B cell (primary cell): Measurements from ENCODE around the gene TLDC2. TPM values are rescaled to one million over a fixed set of nuclear protein-coding genes. Genes with fewer than 3 reads are reported as not detected.
A peak's percentile ranks its signal among the peaks of the same experiment; 100 is the strongest.

Experiments
- ATAC-seq: fragments of 200-7000 bp; cut with Tn5 transposase; one replicate; pipeline ENCODE4 v1.10.0; 2021; ENCODE audit warnings: low read depth, mild to moderate bottlenecking, moderate number of reproducible peaks, moderate library complexity
- CTCF ChIA-PET: fragments of 350-600 bp; sonication (Branson Sonifier 250); formaldehyde crosslinking; loops from one replicate; lab custom pipeline; 2021; ENCODE audit warnings: antibody characterized with exemption, inconsistent platforms; lab: Charles Lee
- POLR2A ChIA-PET: fragments of 350-600 bp; sonication (Branson Sonifier 250); formaldehyde crosslinking; loops from one replicate; lab custom pipeline; 2021; ENCODE audit warnings: antibody characterized with exemption; lab: Charles Lee
- DNase-seq: peaks from one replicate; pipeline ENCODE4 v3.0.0; 2013
- H2AFZ ChIP-seq: 2 replicates; pipeline ENCODE4 v1.6.1; 2012; ENCODE audit warnings: mild to moderate bottlenecking, low read depth, low read length; ENCODE audit not compliant: insufficient read depth, poor library complexity, severe bottlenecking
- H3K27ac ChIP-seq, 2 donors: 1 replicate in 1 of 2; 2 replicates in 1 of 2; pipeline ENCODE4 v1.5.1; 2012 to 2013; ENCODE audit warnings: low read length in 2 of 2, mild to moderate bottlenecking in 2 of 2, moderate library complexity in 1 of 2
- H3K27me3 ChIP-seq, 4 experiments: fragments of 200-600 bp in 1 of 4; sonication (generic) in 1 of 4; replicated peaks in 1 of 4; 1 replicate in 2 of 4; 2 replicates in 2 of 4; pipeline versions ENCODE4 v1.6.1 to v1.7.0; 2013 to 2016; ENCODE audit warnings: low read length in 3 of 4, mild to moderate bottlenecking in 2 of 4, mixed read lengths in 1 of 4, moderate library complexity in 1 of 4; ENCODE audit not compliant: insufficient read depth in 4 of 4, control insufficient read depth in 3 of 4; ENCODE audit errors: control extremely low read depth in 1 of 4
- H3K36me3 ChIP-seq, 2 experiments: replicated peaks in 1 of 2; 1 replicate in 1 of 2; 2 replicates in 1 of 2; pipeline versions ENCODE4 v1.6.1 to v1.7.1; 2013; ENCODE audit warnings: low read length in 1 of 2; ENCODE audit not compliant: insufficient read depth in 2 of 2, control insufficient read depth in 1 of 2; ENCODE audit errors: control extremely low read depth in 1 of 2, extremely low read depth in 1 of 2
- H3K4me1 ChIP-seq, 2 donors: fragments of 200-600 bp in 1 of 2; sonication (generic) in 1 of 2; 1 replicate in 1 of 2; 2 replicates in 1 of 2; pipeline versions ENCODE4 v1.5.1 to v1.6.1; 2013 to 2017; ENCODE audit warnings: low read length in 2 of 2; ENCODE audit not compliant: control insufficient read depth in 2 of 2, insufficient read depth in 2 of 2
- H3K4me2 ChIP-seq: replicated peaks from 2 replicates; pipeline ENCODE3; 2012; ENCODE audit warnings: mild to moderate bottlenecking, low read depth, low read length; ENCODE audit not compliant: poor library complexity, severe bottlenecking
- H3K4me3 ChIP-seq, 5 experiments: fragments of 200-600 bp in 1 of 5; sonication (generic) in 1 of 5; 1 replicate in 3 of 5; 2 replicates in 2 of 5; pipeline versions ENCODE4 v1.5.1 to v1.7.0; 2011 to 2016; ENCODE audit warnings: low read length in 4 of 5, mild to moderate bottlenecking in 4 of 5, low read depth in 2 of 5, control low read depth in 1 of 5, moderate library complexity in 1 of 5; ENCODE audit not compliant: insufficient read depth in 1 of 5; ENCODE audit errors: control extremely low read depth in 1 of 5, extremely low read depth in 1 of 5
- H3K79me2 ChIP-seq: fragments of 200-600 bp; sonication (generic); one replicate; pipeline ENCODE4 v1.6.0; 2016; ENCODE audit warnings: low read length; ENCODE audit not compliant: control insufficient read depth, insufficient read depth
- H3K9ac ChIP-seq: fragments of 200-600 bp; sonication (generic); 2 replicates; pipeline ENCODE4 v1.6.1; 2017; ENCODE audit warnings: mild to moderate bottlenecking, low read length, moderate library complexity
- H3K9me3 ChIP-seq, 3 donors: one replicate each; pipeline versions ENCODE4 v1.6.1 to v1.7.1; 2013; ENCODE audit warnings: low read length in 2 of 3; ENCODE audit not compliant: control insufficient read depth in 2 of 3, insufficient read depth in 1 of 3; ENCODE audit errors: control extremely low read depth in 1 of 3
- H4K20me1 ChIP-seq: 2 replicates; pipeline ENCODE4 v1.6.0; 2012; ENCODE audit warnings: mild to moderate bottlenecking, low read length; ENCODE audit not compliant: insufficient read depth, control insufficient read depth, poor library complexity, severe bottlenecking
- H3K27ac Mint-ChIP-seq: one replicate; pipeline ENCODE4 v1.8.0; 2021; ENCODE audit warnings: mixed read lengths
- H3K27me3 Mint-ChIP-seq: one replicate; pipeline ENCODE4 v1.8.0; 2021; ENCODE audit warnings: mixed read lengths
- H3K4me1 Mint-ChIP-seq: one replicate; pipeline ENCODE4 v1.8.0; 2021; ENCODE audit warnings: mixed read lengths
- H3K4me3 Mint-ChIP-seq: one replicate; pipeline ENCODE4 v1.8.0; 2021; ENCODE audit warnings: mixed read lengths
- H3K9me3 Mint-ChIP-seq: one replicate; pipeline ENCODE4 v1.8.0; 2022; ENCODE audit warnings: mixed read lengths; ENCODE audit not compliant: insufficient read depth
- EZH2 ChIP-seq: IDR thresholded peaks from 2 replicates; pipeline ENCODE4 v1.6.1; 2012; ENCODE audit warnings: borderline replicate concordance, low read depth, mild to moderate bottlenecking, moderate library complexity, low read length; ENCODE audit not compliant: insufficient read depth, poor library complexity, severe bottlenecking
- WGBS: methylation state at CpG from one replicate; pipeline ENCODE4 v1.1.5; 2013; ENCODE audit warnings: missing lambda C conversion rate; ENCODE audit not compliant: insufficient coverage; 5-methylcytosine and 5-hydroxymethylcytosine counted together
- intact Hi-C: fragments of 100-400 bp; cut with micrococcal nuclease; formaldehyde crosslinking; loops from one replicate; pipeline ENCODE4 v1.10.0; 2022
- polyA plus RNA-seq: library from polyadenylated mRNA; depleted of rRNA; stranded (reverse); fragments of >200 nt; gene quantifications from 2 replicates; pipeline ENCODE4 v1.2.3, GENCODE V29; 2012
- total RNA-seq, 2 donors: library from RNA; stranded (reverse); fragments of 120-200 nt in 1 of 2; gene quantifications; 1 replicate in 1 of 2; 2 replicates in 1 of 2; pipeline versions ENCODE4 v1.2.3 to v1.2.4, GENCODE V29; 2013 to 2022
- TF ChIP-seq, protein P1 (sequence below): fragments of 200-600 bp; IDR thresholded peaks from one replicate; pipeline ENCODE4 v1.8.0; 2022; ENCODE audit warnings: antibody characterized with exemption, mild to moderate bottlenecking

The TLDC2 gene
- total and polyA plus RNA-seq, 2 donors (not counting 1 experiment from before 2014, with no cell fraction given) = 0.13 TPM; not detected in 1

DNA sequence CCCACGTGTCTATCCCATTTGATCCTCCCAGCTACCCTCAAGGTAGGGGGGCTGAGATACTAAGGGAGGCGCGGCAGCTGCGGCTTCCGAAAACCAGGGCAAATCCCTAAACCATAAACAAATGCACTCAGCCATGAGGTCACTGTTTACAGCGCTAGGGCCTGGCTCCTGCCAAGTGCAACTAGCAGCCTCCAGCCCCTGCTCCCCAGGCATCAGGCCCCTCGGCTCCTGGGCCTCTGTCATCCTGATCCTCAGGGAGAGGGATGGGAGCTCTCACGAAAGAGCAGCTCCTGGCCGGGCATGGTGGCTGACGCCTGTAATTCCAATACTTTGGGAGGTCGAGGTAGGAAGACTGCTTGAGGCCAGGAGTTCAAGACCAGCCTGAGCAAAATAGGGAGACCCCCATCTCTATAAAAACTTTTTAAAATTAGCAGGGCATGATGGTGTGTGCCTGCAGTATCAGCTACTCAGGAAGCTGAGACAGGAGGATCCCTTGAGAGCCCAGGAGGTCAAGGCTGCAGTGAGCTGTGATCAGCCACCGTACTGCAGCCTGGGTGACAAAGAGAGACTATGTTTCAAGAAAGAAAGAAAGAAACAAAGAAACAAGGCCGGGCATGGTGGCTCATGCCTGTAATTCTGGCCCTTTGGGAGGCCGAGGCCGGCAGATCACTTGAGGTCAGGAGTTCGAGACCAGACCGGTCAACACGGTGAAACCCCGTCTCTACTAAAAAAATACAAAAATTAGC is 42.5 kb upstream of the TLDC2 start:
- Histone ChIP-seq H3K79me2 (peaks cover 32% of the 10 kb centered on the region), H3K4me3 (no peak overlapping the region), H3K4me1 (peaks cover 20 to 31% of the 10 kb centered on the region in 2 donors), H3K36me3 (peaks cover 2 to 5% of the 10 kb centered on the region in 2 experiments), H3K9me3 (peaks cover 0 to 6% (median 0%) of the 10 kb centered on the region in 3 donors), H3K27ac (no peak overlapping the region), H2AFZ (no peak overlapping the region), H3K27me3 (no peaks in the 10 kb centered on the region), H3K4me2 (no peak overlapping the region), H3K9ac (no peak overlapping the region), H4K20me1 (no peaks in the 10 kb centered on the region)
- H3K9me3 Mint-ChIP-seq = no peaks in the 10 kb centered on the region
- H3K27ac Mint-ChIP-seq = no peak overlapping the region
- intact Hi-C loops = no loop called here
- ATAC-seq (no peak), DNase-seq (no peak)
- peaks cover 26% of the 10 kb centered on the region for H3K4me1 Mint-ChIP-seq
- H3K4me3 Mint-ChIP-seq = no peak overlapping the region
- TF ChIP-seq EZH2 = no peak
- TF ChIP-seq, protein P1, sequence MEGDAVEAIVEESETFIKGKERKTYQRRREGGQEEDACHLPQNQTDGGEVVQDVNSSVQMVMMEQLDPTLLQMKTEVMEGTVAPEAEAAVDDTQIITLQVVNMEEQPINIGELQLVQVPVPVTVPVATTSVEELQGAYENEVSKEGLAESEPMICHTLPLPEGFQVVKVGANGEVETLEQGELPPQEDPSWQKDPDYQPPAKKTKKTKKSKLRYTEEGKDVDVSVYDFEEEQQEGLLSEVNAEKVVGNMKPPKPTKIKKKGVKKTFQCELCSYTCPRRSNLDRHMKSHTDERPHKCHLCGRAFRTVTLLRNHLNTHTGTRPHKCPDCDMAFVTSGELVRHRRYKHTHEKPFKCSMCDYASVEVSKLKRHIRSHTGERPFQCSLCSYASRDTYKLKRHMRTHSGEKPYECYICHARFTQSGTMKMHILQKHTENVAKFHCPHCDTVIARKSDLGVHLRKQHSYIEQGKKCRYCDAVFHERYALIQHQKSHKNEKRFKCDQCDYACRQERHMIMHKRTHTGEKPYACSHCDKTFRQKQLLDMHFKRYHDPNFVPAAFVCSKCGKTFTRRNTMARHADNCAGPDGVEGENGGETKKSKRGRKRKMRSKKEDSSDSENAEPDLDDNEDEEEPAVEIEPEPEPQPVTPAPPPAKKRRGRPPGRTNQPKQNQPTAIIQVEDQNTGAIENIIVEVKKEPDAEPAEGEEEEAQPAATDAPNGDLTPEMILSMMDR = no peak
- CTCF ChIA-PET = interaction anchor here (0.7 to 2.0 kb wide), 3 partner anchors 18 to 1970 kb away, joined by 3 to 8 read pairs (median 4); a partner anchor contains a TSS
- no peaks in the 10 kb centered on the region for H3K27me3 Mint-ChIP-seq
- POLR2A ChIA-PET = no interaction called here
- 74% methylated on average over 9 of the region's 19 CpGs for WGBS

DNA sequence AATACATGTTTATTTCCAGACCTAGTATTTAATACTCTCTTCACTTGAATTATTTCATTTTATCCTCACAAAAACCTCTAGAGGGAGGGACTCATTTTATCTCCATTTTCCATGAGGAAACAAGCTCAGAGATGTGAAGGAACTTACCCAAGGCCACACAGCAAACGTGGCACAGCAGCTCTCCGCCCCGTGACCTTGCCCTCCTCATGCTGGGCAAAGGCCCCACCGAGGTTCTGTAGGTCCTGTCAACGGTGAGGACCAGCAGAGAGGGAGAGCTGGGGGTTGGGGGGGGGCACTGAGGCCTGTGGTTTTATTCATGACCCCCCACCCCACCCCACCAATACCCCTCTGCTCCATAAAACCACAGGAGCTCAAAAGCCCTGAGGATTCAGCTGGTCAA is 40.9 kb upstream of the TLDC2 start:
- Histone ChIP-seq H3K4me2 (peak overlapping the region; percentile 90), H3K9ac (peak overlapping the region; percentile 59), H3K9me3 (peaks cover 0 to 6% (median 0%) of the 10 kb centered on the region in 3 donors), H4K20me1 (no peaks in the 10 kb centered on the region), H3K27me3 (no peaks in the 10 kb centered on the region), H3K36me3 (peaks cover 0 to 2% of the 10 kb centered on the region in 2 experiments), H3K79me2 (peaks cover 43% of the 10 kb centered on the region), H2AFZ (peak overlapping the region; percentile 56), H3K4me3 (peak overlapping the region in 4 of 5 experiments; percentile 44 to 58 (median 48)), H3K4me1 (peaks cover 28 to 44% of the 10 kb centered on the region in 2 donors), H3K27ac (peak overlapping the region; percentile 9 to 21)
- no peak overlapping the region for H3K27ac Mint-ChIP-seq
- ChIA-PET CTCF (interaction anchor here (1.1 to 3.0 kb wide), 13 partner anchors 9 to 61 kb away, joined by 3 to 43 read pairs (median 4); partner anchors contain the start of gene DSN1), POLR2A (interaction anchor here (0.6 to 1.8 kb wide), 4 partner anchors 10 to 244 kb away, joined by 3 to 8 read pairs (median 5); a partner anchor contains a TSS)
- intact Hi-C loops = loop anchor here (1.0 kb wide), 2 partner anchors 8 to 29 kb away; no protein-coding TSS in a partner anchor
- no peaks in the 10 kb centered on the region for H3K9me3 Mint-ChIP-seq
- H3K4me1 Mint-ChIP-seq = peaks cover 38% of the 10 kb centered on the region
- DNase-seq (no peak), ATAC-seq (no peak)
- no peak for TF ChIP-seq EZH2
- peak overlapping the region; percentile 86 for H3K4me3 Mint-ChIP-seq
- no peaks in the 10 kb centered on the region for H3K27me3 Mint-ChIP-seq
- WGBS = 93% methylated on average over 3 of the region's 5 CpGs
